Panc1 (cell line): Measurements from ENCODE around the gene RRN3. TPM values are rescaled to one million over a fixed set of nuclear protein-coding genes. Genes with fewer than 3 reads are reported as not detected.
A peak's percentile ranks its signal among the peaks of the same experiment; 100 is the strongest.
"Not testable (repeated sequence)": the region's sequence is repeated elsewhere in the genome, so short reads cannot be mapped to it uniquely, and the experiment has no call there.

ENCODE experiments used
- ATAC-seq: fragments of 200-7000 bp; cut with Tn5 transposase; 2 replicates; pipeline ENCODE4 v1.9.1; 2020; ENCODE audit warnings: mild to moderate bottlenecking, moderate library complexity
- BruUV-seq: library from RNA; stranded (reverse); fragments of 400-500 nt; replicated peaks from 2 replicates; lab custom pipeline; 2021; lab: Mats Ljungman, UMichigan
- CTCF ChIA-PET: fragments of 300-600 bp; sonication (Branson Sonifier 250); formaldehyde crosslinking; loops from one replicate; lab custom pipeline; 2022; ENCODE audit warnings: antibody characterized with exemption; lab: Charles Lee
- POLR2A ChIA-PET: fragments of 300-600 bp; sonication (Branson Sonifier 250); formaldehyde crosslinking; loops from one replicate; lab custom pipeline; 2022; ENCODE audit warnings: antibody characterized with exemption; lab: Charles Lee
- DNase-seq: peaks from one replicate; pipeline ENCODE4 v3.0.0-alpha.2; 2010; ENCODE audit warnings: low read depth, low spot score
- H3K27ac ChIP-seq: 2 replicates; pipeline ENCODE4 v1.5.1; 2011; ENCODE audit warnings: mild to moderate bottlenecking, low read length, inconsistent platforms
- H3K27me3 ChIP-seq: fragments of 200-500 bp; sonication (Bioruptor generic); 2 replicates; pipeline ENCODE4 v1.6.0; 2014; ENCODE audit warnings: low read length, inconsistent platforms; ENCODE audit not compliant: control insufficient read depth, insufficient read depth
- H3K36me3 ChIP-seq: fragments of 200-500 bp; sonication (Bioruptor generic); 2 replicates; pipeline ENCODE4 v1.5.1; 2014; ENCODE audit warnings: inconsistent platforms, mild to moderate bottlenecking, low read length, moderate library complexity; ENCODE audit not compliant: control insufficient read depth, insufficient read depth
- H3K4me1 ChIP-seq: 2 replicates; pipeline ENCODE4 v1.5.1; 2011; ENCODE audit warnings: inconsistent platforms, mild to moderate bottlenecking, low read length, moderate library complexity; ENCODE audit not compliant: control insufficient read depth, insufficient read depth
- H3K4me3 ChIP-seq, 2 experiments: 2 replicates each; pipeline ENCODE4 v1.5.1; 2011 to 2012; ENCODE audit warnings: low read depth in 2 of 2, low read length in 2 of 2, mild to moderate bottlenecking in 2 of 2, inconsistent platforms in 1 of 2, moderate library complexity in 1 of 2
- H3K9me3 ChIP-seq: fragments of 200-500 bp; sonication (Bioruptor generic); 2 replicates; pipeline ENCODE4 v1.5.1; 2014; ENCODE audit warnings: low read depth, mild to moderate bottlenecking, inconsistent platforms, low read length, moderate library complexity; ENCODE audit not compliant: control insufficient read depth, insufficient read depth
- in situ Hi-C: cut with HindIII; loops from 2 replicates; pipeline ENCODE4 v1.10.0; 2016; ENCODE audit warnings: low sequenced_read_pairs, low pct_unique_long_range_greater_than_20kb
- intact Hi-C: fragments of 100-400 bp; cut with micrococcal nuclease; formaldehyde crosslinking; loops from one replicate; pipeline ENCODE4 v1.10.0; 2022; ENCODE audit not compliant: unreplicated experiment
- total RNA-seq: library from RNA; stranded (reverse); gene quantifications from one replicate; pipeline ENCODE4 v1.2.1, GENCODE V29; 2021; ENCODE audit not compliant: unreplicated experiment
- TF ChIP-seq, protein P1 (sequence below): fragments of 450-650 bp; IDR thresholded peaks from 2 replicates; pipeline ENCODE4 v1.5.1; 2017; ENCODE audit warnings: mild to moderate bottlenecking

RRN3 gene
- total RNA-seq, 1 experiment from 2014 or later, result 66.0 TPM

DNA sequence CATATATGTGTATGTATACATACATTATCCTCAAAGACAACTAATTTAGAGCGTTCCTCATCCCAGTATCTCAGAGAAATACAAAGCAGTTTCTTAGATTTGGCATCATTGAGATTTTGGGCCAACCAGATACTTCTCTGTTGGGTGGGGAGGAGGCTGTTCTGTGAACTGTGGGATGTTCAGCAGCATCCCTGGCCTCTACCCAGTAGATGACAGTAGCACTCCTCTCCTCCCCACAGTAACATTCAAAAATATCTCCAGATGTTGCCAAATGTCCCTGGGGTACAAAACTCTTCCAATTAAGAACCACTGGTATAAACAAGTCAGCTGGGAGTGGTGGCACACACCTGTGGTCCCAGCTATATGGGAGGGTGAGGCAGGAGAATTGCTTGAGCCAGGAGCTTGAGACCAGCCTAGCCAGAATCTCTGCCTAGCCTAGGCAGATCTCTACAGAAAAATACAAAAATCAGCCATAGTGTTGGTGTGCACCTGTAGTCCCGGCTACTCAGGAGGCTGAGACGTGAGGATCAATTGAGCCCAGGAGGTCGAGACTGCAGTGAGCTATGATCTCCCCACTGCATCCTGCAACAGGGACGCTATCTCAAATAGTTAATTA, 6.4 kb upstream of the RRN3 start:
- intact Hi-C loops, CTCF ChIA-PET, POLR2A ChIA-PET, H3K4me3 ChIP-seq, H3K27ac ChIP-seq, DNase-seq, in situ Hi-C loops, H3K9me3 ChIP-seq, BruUV-seq, H3K4me1 ChIP-seq, H3K27me3 ChIP-seq, H3K36me3 ChIP-seq: not testable (repeated sequence)
- ATAC-seq, result peak; percentile 69; the same call in 1 of the 2 replicates

DNA sequence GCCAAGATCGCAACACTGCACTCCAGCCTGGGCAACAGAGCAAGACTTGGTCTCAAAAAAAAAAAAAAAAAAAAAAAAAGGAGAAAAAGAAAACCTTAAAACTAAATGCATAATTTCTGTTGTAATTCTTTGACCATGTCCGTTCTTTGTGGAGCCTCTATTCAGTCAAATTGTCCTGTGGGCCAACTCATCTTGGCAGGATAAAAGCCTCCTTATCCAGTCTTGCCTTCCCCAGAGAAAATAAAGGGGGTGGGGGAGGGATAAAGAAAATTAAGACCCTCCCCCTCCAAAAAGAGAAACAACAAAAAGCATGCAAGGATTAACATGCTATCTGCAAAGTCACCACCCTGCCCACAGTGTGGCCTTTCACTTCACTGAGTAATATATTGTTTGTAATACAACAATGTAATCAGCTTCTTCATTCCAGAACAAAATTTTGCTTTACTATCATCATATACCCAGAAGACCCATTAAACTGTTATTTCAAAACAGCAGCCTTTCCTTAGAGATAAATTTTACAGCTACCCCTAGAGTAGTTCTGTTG, 5.4 kb upstream of the RRN3 start:
- intact Hi-C loops, H3K9me3 ChIP-seq, POLR2A ChIA-PET, H3K4me3 ChIP-seq, ATAC-seq, H3K27me3 ChIP-seq, H3K4me1 ChIP-seq, H3K36me3 ChIP-seq, BruUV-seq, H3K27ac ChIP-seq, CTCF ChIA-PET, in situ Hi-C loops, DNase-seq: not testable (repeated sequence)

DNA sequence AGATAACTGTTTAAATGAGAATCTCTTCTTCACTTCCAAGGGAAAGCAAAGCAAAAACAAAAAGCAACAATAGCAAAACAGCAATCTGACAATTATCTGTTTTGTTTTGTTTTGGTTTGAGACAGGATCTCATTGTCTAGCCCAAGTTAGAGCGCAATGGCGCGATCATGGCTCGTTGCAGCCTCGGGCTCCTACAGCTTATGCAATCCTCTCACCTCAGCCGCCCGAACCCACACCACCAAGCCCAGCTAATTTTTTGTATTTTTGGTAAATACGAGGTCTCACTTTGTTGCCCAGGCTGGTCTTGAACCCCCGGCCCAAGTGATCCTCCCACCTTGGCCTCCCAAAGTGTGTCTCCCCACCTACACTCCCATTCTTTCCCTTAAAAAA, 2.5 kb upstream of the RRN3 start:
- H3K4me3 ChIP-seq, CTCF ChIA-PET, POLR2A ChIA-PET, H3K9me3 ChIP-seq, H3K4me1 ChIP-seq, intact Hi-C loops, ATAC-seq, BruUV-seq, H3K27me3 ChIP-seq, DNase-seq, H3K36me3 ChIP-seq, in situ Hi-C loops, H3K27ac ChIP-seq: not testable (repeated sequence)

DNA sequence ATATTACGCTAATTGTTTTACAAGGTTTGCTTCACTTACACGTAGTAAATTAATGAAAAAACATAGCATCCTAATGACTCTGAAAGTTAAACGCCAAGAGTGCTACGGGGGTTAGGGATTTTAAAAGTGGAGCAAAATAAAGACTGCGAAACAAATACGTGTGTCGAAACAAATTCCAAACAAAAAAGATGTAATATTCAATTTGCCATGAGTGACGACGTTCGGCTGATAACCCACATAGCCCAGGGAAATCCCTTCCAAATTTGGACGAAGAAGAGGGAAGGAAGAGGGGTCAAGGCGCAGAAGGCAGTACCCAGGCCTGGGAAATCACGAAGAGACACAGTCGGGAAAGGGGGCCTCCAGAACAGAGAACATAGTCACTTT, 509 bp downstream of the RRN3 start:
- ATAC-seq, H3K9me3 ChIP-seq, in situ Hi-C loops, intact Hi-C loops, CTCF ChIA-PET, H3K4me1 ChIP-seq, H3K27me3 ChIP-seq, DNase-seq: not testable (repeated sequence)
- TSS peak; percentile 88 for BruUV-seq
- Histone ChIP-seq H3K27ac (peak overlapping the region; percentile 98), H3K4me3 (peak overlapping the region; percentile 62 to 73), H3K36me3 (peaks cover 10% of the 10 kb centered on the region)
- POLR2A ChIA-PET, result interaction anchor here (0.5 kb wide), 1 partner anchor 439 kb away, joined by 6 read pairs; no protein-coding TSS in a partner anchor

DNA sequence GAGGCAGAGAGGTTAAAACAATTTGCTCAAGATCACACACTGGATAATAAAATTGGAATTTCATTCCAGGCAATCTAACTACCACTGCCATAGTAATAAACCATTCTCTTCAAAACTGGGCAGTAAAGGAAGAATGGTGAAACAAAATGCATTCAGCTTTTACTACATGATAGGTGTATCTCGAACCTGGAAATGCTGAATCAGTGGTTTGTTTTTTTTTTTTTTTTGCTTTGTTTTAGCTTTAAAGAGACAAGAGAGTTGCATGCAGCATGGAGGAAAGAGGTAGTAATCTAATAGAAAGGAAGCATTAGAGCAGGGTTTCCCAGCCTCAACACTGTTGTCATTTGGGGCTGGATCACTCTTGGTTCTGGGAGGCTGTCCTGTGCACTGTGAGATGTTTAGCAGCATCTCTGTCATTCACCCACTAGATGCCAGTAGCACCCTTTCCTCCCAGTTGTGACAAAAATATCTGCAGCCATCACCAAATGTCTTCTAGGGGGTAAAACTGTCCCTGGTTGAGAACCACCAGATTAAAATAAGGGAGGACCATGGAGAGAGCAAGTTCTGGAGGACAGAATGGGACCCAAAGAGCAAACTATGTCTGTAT, 3.3 kb downstream of the RRN3 start:
- H3K27me3 ChIP-seq, H3K9me3 ChIP-seq, H3K27ac ChIP-seq, intact Hi-C loops, H3K4me3 ChIP-seq, DNase-seq, ATAC-seq, POLR2A ChIA-PET, in situ Hi-C loops, BruUV-seq, H3K4me1 ChIP-seq: not testable (repeated sequence)
- H3K36me3 ChIP-seq, result peaks cover 19% of the 10 kb centered on the region
- CTCF ChIA-PET, result interaction anchor here (0.6 kb wide), 1 partner anchor 15 kb away, joined by 4 read pairs; no protein-coding TSS in a partner anchor
- TF ChIP-seq, protein P1, sequence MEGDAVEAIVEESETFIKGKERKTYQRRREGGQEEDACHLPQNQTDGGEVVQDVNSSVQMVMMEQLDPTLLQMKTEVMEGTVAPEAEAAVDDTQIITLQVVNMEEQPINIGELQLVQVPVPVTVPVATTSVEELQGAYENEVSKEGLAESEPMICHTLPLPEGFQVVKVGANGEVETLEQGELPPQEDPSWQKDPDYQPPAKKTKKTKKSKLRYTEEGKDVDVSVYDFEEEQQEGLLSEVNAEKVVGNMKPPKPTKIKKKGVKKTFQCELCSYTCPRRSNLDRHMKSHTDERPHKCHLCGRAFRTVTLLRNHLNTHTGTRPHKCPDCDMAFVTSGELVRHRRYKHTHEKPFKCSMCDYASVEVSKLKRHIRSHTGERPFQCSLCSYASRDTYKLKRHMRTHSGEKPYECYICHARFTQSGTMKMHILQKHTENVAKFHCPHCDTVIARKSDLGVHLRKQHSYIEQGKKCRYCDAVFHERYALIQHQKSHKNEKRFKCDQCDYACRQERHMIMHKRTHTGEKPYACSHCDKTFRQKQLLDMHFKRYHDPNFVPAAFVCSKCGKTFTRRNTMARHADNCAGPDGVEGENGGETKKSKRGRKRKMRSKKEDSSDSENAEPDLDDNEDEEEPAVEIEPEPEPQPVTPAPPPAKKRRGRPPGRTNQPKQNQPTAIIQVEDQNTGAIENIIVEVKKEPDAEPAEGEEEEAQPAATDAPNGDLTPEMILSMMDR, result peak; percentile 50; the same call in 1 of the 2 replicates

DNA sequence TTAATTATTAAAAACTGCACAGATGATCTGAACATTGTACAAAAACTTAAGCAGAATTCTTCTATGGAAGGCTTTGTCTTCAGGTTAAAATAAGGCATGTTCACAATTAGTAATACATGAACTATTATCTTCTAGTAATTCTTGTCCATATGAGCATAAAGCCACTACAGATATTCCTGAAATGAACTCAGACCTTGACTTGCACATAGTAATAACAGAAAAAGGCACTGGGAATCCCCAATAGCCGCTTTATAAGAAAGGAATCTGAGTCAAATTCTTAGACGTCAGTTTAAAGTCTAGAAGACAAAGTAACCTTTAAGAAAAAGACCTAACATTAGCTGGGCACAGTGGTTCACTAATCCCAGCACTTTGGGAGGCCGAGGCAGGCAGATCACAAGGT, 11.3 kb downstream of the RRN3 start:
- H3K4me3 ChIP-seq, H3K4me1 ChIP-seq, intact Hi-C loops, BruUV-seq, H3K27me3 ChIP-seq, POLR2A ChIA-PET, H3K27ac ChIP-seq, in situ Hi-C loops, ATAC-seq, H3K9me3 ChIP-seq, CTCF ChIA-PET, DNase-seq: not testable (repeated sequence)
- peaks cover 34% of the 10 kb centered on the region for H3K36me3 ChIP-seq
